ENCODE results near the gene GRB14.
A peak's percentile ranks its signal among the peaks of the same experiment; 100 is the strongest.
"Not testable (repeated sequence)": the region's sequence is repeated elsewhere in the genome, so short reads cannot be mapped to it uniquely, and the experiment has no call there.

The GRB14 gene

DNA sequence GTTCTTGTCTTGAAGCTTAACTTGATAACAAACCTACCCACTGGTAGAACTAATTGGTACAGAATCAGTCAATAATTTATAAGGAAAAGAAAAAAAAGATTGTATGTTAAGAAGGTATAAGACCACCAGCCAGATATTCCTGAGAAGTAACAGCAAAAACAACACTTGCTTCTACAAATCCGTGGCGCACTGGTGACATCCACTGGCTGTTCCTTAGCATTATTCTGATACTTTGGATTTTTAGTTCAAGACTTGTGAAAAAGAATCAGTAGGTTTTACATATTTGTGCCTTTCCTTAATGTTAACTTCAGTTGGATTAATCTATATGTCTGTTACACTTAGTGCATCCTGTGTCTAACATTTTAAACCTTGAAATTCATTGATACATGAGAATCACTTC is 141.8 kb downstream of the GRB14 start:
- peak; percentile 35 for DNase-seq

GRCh38 chr2:164478205-164478604 is 143.1 kb downstream of the GRB14 start:
- no peak for DNase-seq

GRCh38 chr2:164474873-164475272 is 146.4 kb downstream of the GRB14 start:
- no peak for DNase-seq

- no peak for DNase-seq
Observed at GRCh38 chr2:164473021-164473420, 148.3 kb downstream of the GRB14 start.

DNA sequence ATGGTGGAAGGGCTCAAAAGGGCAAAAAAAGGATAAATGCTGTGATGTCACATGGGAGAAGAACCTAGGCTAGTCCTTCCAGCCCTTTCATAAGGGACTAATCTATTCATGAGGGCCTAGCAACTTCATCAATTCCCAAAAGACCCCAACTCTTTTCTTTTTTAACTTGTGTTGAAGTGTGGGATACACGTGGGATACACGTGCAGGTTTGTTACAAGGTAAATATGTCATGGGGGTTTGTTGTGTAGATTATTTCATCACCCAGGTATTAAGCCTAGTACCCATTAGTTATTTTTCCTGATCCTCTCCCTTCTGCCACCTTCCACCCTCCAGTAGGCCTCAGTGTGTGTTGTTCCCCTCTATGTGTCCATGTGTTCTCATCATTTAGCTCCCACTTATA is 156.2 kb downstream of the GRB14 start:
- not testable (repeated sequence) for DNase-seq

- no peak for DNase-seq
Observed at GRCh38 chr2:164464376-164464775, 156.9 kb downstream of the GRB14 start.

- no peak for DNase-seq
Observed at GRCh38 chr2:164458792-164459191, 162.5 kb downstream of the GRB14 start.

DNA sequence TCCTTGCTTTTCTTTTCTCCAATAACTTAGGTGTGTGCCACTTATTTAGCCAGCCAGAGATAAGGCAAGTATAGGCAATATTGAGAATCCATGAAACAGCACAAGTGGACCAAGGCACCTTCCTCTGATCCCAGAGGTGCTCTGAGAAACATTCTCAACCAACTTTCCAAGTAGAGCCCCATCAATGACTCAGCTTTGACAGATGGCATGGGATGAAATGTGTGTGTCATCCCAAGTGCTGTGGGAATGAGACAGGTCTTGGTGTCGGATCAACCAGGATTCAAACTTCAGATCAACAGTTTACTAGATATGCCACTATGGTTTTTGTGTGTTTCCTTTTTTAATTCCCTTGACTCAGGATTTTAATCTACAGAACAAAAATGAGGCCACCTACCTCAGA is 164.0 kb downstream of the GRB14 start:
- DNase-seq: no peak

GRCh38 chr2:164456619-164457018 is 164.7 kb downstream of the GRB14 start:
- DNase-seq: no peak

DNA sequence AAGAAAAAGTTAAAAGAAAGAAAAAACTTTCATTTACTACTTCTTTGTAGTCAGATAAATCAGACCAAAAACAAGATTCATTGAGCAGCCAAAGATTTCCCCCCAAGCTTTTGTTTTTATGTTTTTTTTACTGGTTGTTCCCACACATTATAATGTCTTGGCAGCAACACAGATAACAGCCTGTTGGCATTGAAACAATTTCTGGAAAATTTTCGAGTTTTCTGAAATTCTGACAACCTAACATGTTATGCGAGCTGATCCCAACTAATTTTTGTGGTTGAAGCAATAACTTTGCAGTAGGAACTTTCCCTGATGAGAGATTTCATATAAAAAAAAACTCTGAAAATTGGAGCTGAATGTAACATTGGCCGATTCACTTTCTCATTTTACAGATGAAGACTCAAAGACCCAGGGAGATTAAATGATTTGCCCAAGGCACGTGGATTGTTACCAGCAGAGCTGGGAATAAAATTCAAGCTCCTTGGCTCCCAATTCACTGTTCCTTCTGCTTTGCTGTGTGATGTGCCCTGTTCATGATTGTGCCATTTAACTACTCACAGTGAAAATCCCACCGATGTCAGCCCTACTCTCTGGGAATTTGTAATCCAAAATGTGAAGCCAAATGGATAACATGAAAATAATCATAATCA is 167.5 kb downstream of the GRB14 start:
- no peak for DNase-seq

GRCh38 chr2:164450278-164450677 is 171.0 kb downstream of the GRB14 start:
- DNase-seq: no peak

DNA sequence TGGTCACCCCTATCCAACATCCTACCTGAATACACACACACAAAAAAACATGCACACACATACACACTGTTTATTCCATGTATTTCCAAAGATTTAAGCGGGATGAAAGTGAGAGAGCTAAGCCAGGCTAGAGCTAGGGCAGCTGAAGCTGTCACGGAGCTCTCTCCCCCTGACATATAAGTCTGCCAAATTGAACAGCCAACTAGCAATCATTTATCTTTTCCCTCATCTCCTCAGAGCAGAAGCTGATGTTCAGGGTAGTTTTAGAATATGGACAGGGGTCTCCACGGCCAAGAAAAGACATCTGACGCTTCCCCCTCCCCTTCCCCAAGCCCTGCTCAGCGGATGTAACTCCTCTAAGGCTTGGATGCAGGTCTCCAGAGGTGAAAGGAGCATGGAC is 171.6 kb downstream of the GRB14 start:
- DNase-seq: no peak

DNA sequence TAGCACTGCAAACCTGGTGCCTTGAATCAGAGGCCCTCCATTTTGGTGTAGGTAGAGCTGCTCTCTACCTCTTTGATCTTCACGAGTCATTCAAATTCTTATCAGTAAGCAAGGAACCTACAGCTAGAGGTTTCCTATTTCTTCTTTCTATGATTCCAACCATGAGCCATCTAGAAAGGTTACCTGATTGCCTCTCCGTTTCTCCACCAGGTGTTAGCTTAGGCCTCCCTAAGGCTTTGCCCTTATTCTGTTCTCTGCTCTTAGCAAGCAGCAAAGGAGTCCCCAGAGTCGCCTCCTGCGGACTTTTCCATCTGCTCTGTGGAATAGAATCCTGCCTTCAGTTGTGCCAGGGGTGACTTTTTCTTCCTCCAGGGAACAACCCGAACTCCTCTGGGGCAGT is 173.6 kb downstream of the GRB14 start:
- DNase-seq: no peak

All from NCI-H526 treated with DMSO at 0.1 percent for 48 hours (cell line).